Measurements from ENCODE around the gene CHRM1.

DNA sequence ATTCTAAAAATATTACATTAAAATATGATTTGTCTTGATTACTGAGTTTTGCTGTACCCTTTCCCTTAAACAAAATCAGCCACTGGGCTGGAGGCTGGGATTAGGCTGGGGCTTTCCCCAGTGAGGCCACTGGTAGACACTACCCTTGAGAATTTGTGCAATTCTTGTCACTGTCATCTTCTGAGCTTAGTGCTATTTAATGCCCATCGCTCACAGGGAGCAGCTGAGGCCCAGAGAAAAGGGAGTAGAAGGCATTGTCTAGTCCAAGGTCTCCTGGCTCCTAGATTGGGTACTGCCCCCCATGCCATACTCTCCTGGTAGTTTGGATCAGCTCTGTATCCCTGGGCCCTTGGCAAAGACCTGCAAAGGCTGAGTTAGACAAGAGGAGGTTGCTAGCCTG is 6.7 kb downstream of the CHRM1 start:
- TF ChIP-seq POLR2A (IDR thresholded peaks at IDR 0.05; ENCODE audit: low read length), result no peak
- TF ChIP-seq, protein P1, sequence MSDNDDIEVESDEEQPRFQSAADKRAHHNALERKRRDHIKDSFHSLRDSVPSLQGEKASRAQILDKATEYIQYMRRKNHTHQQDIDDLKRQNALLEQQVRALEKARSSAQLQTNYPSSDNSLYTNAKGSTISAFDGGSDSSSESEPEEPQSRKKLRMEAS (IDR thresholded peaks at IDR 0.05), result no peak
- TF ChIP-seq, protein P2, sequence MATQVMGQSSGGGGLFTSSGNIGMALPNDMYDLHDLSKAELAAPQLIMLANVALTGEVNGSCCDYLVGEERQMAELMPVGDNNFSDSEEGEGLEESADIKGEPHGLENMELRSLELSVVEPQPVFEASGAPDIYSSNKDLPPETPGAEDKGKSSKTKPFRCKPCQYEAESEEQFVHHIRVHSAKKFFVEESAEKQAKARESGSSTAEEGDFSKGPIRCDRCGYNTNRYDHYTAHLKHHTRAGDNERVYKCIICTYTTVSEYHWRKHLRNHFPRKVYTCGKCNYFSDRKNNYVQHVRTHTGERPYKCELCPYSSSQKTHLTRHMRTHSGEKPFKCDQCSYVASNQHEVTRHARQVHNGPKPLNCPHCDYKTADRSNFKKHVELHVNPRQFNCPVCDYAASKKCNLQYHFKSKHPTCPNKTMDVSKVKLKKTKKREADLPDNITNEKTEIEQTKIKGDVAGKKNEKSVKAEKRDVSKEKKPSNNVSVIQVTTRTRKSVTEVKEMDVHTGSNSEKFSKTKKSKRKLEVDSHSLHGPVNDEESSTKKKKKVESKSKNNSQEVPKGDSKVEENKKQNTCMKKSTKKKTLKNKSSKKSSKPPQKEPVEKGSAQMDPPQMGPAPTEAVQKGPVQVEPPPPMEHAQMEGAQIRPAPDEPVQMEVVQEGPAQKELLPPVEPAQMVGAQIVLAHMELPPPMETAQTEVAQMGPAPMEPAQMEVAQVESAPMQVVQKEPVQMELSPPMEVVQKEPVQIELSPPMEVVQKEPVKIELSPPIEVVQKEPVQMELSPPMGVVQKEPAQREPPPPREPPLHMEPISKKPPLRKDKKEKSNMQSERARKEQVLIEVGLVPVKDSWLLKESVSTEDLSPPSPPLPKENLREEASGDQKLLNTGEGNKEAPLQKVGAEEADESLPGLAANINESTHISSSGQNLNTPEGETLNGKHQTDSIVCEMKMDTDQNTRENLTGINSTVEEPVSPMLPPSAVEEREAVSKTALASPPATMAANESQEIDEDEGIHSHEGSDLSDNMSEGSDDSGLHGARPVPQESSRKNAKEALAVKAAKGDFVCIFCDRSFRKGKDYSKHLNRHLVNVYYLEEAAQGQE (IDR thresholded peaks at IDR 0.05), result no peak
